WERI-Rb-1 (cell line): Measurements from ENCODE around the gene UCN2.

Source experiments
- DNase-seq: peaks from one replicate; pipeline ENCODE4 v3.0.0-alpha.2; 2020
- H3K27ac ChIP-seq: fragments of 250-450 bp; sonication (Bioruptor Pico); 2 replicates; pipeline ENCODE4 v1.5.1; 2020; ENCODE audit warnings: mild to moderate bottlenecking, moderate library complexity
- H3K27me3 ChIP-seq: fragments of 250-450 bp; sonication (Bioruptor Pico); 2 replicates; pipeline ENCODE4 v1.5.1; 2021; ENCODE audit warnings: mild to moderate bottlenecking, low read depth, moderate library complexity; ENCODE audit not compliant: insufficient read depth, severe bottlenecking
- H3K36me3 ChIP-seq: fragments of 250-450 bp; sonication (Bioruptor Pico); 2 replicates; pipeline ENCODE4 v1.5.1; 2020; ENCODE audit warnings: mild to moderate bottlenecking, moderate library complexity
- H3K4me3 ChIP-seq: 2 replicates; pipeline ENCODE4 v1.5.1; 2011; ENCODE audit warnings: low read depth, mild to moderate bottlenecking, control low read depth, low read length
- H3K9me3 ChIP-seq: fragments of 250-450 bp; sonication (Bioruptor Pico); 2 replicates; pipeline ENCODE4 v1.5.1; 2021; ENCODE audit warnings: mild to moderate bottlenecking, moderate library complexity; ENCODE audit not compliant: severe bottlenecking
- TF ChIP-seq, protein P1 (sequence below): IDR thresholded peaks from 2 replicates; pipeline ENCODE4 v1.5.1; 2011; ENCODE audit warnings: low read depth, mild to moderate bottlenecking, control low read depth, inconsistent platforms, low read length

UCN2 gene

DNA sequence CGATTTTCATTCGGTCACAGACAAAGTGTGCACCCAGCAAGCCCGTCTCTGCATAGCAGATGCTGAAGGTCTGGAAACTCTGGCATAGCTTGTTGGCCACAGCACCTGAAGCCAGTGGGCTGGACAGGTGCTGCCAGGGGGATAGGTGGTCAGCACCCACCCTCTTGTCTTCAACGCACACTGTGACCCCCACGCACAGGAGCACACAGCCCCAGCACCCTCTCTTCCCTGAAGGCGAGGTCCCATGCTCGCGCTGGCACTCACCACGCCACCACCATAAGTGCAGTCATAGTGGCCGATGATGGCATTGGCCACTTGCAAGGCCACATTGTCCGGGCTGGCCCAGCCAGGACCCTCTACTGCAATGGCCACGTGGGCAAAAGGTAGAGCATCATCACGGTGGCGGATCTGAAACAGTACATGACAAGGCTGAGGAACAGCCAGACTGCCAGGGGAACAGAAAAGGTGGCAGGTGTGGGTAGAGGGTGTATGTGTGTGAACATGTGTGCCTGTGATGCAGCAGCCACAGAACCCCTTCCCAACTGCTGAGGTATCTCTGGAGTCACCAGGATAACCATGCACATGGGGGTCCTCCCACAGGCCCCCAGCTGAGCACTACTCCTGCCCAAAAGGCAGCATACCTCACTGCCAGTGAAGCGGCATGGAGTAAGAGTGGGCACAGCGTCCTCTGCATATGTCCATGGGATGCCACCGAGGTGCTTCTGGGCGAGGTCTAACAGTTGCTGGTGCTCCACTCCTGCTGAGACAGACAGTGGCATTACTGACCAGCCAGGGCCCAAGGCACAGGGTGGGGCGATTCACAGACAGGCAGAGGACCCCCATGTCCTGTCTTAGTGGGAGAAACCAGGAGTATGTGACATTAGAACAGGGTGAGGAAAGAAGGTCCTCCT is 37.4 kb upstream of the UCN2 start:
- no peaks in the 10 kb centered on the region for H3K27me3 ChIP-seq
- peaks cover 84% of the 10 kb centered on the region for H3K36me3 ChIP-seq
- H3K4me3 ChIP-seq = no peak overlapping the region
- no peak overlapping the region for H3K27ac ChIP-seq
- DNase-seq = no peak
- TF ChIP-seq, protein P1, sequence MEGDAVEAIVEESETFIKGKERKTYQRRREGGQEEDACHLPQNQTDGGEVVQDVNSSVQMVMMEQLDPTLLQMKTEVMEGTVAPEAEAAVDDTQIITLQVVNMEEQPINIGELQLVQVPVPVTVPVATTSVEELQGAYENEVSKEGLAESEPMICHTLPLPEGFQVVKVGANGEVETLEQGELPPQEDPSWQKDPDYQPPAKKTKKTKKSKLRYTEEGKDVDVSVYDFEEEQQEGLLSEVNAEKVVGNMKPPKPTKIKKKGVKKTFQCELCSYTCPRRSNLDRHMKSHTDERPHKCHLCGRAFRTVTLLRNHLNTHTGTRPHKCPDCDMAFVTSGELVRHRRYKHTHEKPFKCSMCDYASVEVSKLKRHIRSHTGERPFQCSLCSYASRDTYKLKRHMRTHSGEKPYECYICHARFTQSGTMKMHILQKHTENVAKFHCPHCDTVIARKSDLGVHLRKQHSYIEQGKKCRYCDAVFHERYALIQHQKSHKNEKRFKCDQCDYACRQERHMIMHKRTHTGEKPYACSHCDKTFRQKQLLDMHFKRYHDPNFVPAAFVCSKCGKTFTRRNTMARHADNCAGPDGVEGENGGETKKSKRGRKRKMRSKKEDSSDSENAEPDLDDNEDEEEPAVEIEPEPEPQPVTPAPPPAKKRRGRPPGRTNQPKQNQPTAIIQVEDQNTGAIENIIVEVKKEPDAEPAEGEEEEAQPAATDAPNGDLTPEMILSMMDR = no peak
- H3K9me3 ChIP-seq = no peaks in the 10 kb centered on the region

DNA sequence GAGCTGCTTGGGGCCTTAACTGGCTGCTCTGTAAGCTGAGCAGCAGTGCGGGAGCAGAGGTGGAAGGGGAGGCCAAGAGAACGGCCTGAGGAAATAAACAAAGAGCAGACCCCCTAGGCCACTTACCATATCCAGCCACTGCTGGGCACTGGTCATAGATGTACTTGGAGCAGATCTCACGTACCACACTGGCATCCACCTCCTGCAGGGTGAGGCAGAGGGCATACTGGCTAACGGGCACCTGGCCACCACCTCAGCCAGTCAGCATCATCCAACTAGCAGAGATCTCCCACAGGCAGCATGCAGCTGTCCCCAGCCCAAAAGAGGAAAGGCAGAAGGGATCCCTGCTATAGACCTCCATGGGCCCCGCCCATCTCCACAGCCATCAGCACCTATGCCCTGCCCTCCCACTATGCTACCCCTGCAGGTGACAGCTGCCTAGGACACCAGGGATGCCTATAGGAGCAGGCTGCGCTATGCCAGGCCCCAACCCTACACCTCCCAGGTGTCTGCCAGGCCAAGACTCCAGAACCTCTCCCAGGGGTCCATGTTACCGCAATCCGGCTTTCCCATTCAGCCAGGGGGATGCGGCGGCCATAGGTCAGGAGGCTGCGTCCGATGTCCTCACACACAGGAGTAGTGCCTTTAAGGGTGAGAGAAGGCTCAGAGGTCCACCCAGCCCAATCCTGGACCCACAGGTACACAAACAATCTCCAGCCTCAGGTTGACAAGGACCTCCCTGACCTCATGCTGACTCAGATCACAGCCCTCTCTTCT is 36.1 kb upstream of the UCN2 start:
- TF ChIP-seq, protein P1 = no peak
- no peak for DNase-seq
- Histone ChIP-seq H3K27ac (no peak overlapping the region), H3K9me3 (no peaks in the 10 kb centered on the region), H3K4me3 (no peak overlapping the region), H3K27me3 (no peaks in the 10 kb centered on the region), H3K36me3 (peaks cover 72% of the 10 kb centered on the region)

DNA sequence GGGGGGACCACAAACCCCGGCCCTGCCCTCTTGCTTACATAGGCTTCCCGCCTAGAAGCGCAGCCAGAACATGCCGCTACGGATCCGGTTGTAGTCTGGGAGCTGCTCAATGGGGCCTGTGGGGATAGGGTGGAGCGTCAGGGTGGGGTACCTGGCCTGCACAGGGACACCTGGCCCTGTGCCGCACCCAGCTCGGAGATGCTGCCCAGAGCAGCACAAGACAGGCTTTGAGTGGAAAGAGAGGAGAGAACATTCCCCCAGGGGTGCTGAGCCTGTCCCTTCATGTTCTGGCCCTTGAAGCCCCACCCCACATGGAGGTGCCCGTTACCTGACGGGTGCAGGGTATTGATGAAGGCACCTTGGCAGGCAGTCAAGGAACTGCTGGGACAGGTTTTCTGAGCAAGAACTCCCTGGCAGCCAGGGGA is 35.5 kb upstream of the UCN2 start:
- H3K36me3 ChIP-seq = peaks cover 66% of the 10 kb centered on the region
- no peaks in the 10 kb centered on the region for H3K27me3 ChIP-seq
- DNase-seq = no peak
- H3K4me3 ChIP-seq = no peak overlapping the region
- H3K9me3 ChIP-seq = no peaks in the 10 kb centered on the region
- no peak overlapping the region for H3K27ac ChIP-seq
- TF ChIP-seq, protein P1 = no peak

DNA sequence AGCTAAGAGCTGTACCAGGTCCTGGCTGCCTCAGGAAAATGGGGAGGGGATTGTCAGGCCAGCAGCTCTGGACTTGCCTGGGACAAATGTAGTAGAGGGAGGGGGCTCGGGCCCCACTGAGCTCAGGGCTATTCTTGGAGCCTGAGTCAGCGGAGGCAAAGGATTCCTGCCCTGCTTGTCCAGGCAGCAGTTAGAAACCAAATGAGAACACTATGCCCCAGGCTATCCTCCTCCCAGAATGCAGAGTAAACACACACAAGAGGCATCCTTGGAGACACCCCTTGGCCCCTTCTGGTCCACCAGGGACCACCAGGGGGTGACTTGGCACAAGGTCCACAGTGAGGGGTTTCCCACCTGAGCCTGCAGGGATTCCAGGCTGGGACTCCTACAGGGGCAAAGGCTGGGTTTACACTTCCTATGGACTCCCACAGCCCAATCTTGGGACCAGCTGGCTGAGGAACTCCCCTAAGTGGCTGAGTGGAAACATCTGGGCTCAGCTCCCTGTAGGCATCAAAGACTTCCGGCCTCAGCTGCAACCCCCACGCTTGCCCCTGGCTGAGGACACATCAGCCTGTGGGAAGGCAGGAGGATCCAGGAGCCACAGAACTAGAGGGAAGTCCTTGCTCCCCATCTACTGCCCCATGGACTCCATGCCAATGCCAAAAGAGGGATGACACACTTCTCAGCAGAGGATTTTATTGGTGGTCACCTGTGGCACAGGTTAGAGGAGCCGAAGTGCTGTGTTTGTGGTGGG is 34.9 kb upstream of the UCN2 start:
- Histone ChIP-seq H3K27me3 (no peaks in the 10 kb centered on the region), H3K36me3 (peaks cover 61% of the 10 kb centered on the region), H3K4me3 (no peak overlapping the region), H3K9me3 (no peaks in the 10 kb centered on the region), H3K27ac (no peak overlapping the region)
- TF ChIP-seq, protein P1 = no peak
- DNase-seq = no peak

DNA sequence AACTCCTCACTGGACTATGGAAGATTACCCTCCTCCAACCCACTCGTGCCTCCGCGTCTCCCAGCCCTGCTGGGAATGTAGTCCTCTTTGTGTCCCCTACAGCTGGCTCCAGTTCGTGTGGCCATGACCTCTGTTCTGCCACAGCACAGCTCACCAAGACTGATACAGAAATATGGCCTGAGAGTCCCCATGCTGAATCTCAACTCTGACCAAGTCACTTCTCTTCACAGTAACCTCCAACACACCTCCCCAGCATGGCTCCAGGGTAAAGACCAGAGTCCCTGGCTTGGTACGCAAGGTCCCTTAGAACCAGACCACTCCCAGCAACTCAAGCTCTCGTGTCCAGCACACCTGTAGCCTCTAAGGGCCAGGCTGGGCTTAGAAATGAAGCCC is 33.8 kb upstream of the UCN2 start:
- Histone ChIP-seq H3K27ac (no peak overlapping the region; the same call in 1 of the 2 replicates), H3K36me3 (peaks cover 50% of the 10 kb centered on the region), H3K27me3 (no peaks in the 10 kb centered on the region), H3K9me3 (no peaks in the 10 kb centered on the region), H3K4me3 (no peak overlapping the region)
- DNase-seq = no peak
- TF ChIP-seq, protein P1 = no peak
